Activated effector memory CD4-positive, alpha-beta T cell treated with Interleukin-2 at 50 U/mL for 16 hours (primary cell): ENCODE measurements around the gene HNMT.
"Not testable (repeated sequence)": the region's sequence is repeated elsewhere in the genome, so short reads cannot be mapped to it uniquely, and the experiment has no call there.

Experiments
- DNase-seq: peaks from one replicate; pipeline ENCODE4 v3.0.0-alpha.2; 2020

Gene HNMT

GRCh38 chr2:137977790-137978189 is 13.5 kb downstream of the HNMT start:
- no peak for DNase-seq

GRCh38 chr2:137980459-137980858 is 16.2 kb downstream of the HNMT start:
- no peak for DNase-seq

GRCh38 chr2:137981112-137981656 is 16.9 kb downstream of the HNMT start:
- no peak for DNase-seq

GRCh38 chr2:137983581-137983980 is 19.3 kb downstream of the HNMT start:
- no peak for DNase-seq

- DNase-seq: no peak
Measured at GRCh38 chr2:137986268-137986667, 22.0 kb downstream of the HNMT start.

GRCh38 chr2:137987011-137987410 is 22.7 kb downstream of the HNMT start:
- no peak for DNase-seq

GRCh38 chr2:137991078-137991477 is 26.8 kb downstream of the HNMT start:
- DNase-seq: no peak

- no peak for DNase-seq
Measured at GRCh38 chr2:137992039-137992646, 27.9 kb downstream of the HNMT start.

GRCh38 chr2:137993715-137994476 is 29.6 kb downstream of the HNMT start:
- not testable (repeated sequence) for DNase-seq

- not testable (repeated sequence) for DNase-seq
Measured at GRCh38 chr2:137995368-137995767, 31.1 kb downstream of the HNMT start.

- DNase-seq: not testable (repeated sequence)
Measured at GRCh38 chr2:137996158-137996557, 31.9 kb downstream of the HNMT start.

- DNase-seq: no peak
Measured at GRCh38 chr2:137997733-137998132, 33.5 kb downstream of the HNMT start.

GRCh38 chr2:137998503-137998902 is 34.2 kb downstream of the HNMT start:
- no peak for DNase-seq

GRCh38 chr2:137999273-137999672 is 35.0 kb downstream of the HNMT start:
- DNase-seq: no peak

- no peak for DNase-seq
Measured at GRCh38 chr2:138000009-138000408, 35.7 kb downstream of the HNMT start.

- no peak for DNase-seq
Measured at GRCh38 chr2:138000796-138001195, 36.5 kb downstream of the HNMT start.

GRCh38 chr2:138003411-138003810 is 39.1 kb downstream of the HNMT start:
- no peak for DNase-seq

- no peak for DNase-seq
Measured at GRCh38 chr2:138007431-138007830, 43.2 kb downstream of the HNMT start.

GRCh38 chr2:138009622-138010021 is 45.3 kb downstream of the HNMT start:
- no peak for DNase-seq

- DNase-seq: no peak
Measured at GRCh38 chr2:138010890-138011289, 46.6 kb downstream of the HNMT start.

GRCh38 chr2:138012082-138012481 is 47.8 kb downstream of the HNMT start:
- DNase-seq: no peak

- DNase-seq: no peak
Measured at GRCh38 chr2:138012968-138013367, 48.7 kb downstream of the HNMT start.

- DNase-seq: no peak
Measured at GRCh38 chr2:138013639-138014038, 49.4 kb downstream of the HNMT start.

- DNase-seq: no peak
Measured at GRCh38 chr2:138015494-138015893, 51.2 kb downstream of the HNMT start.
